CD4-positive, alpha-beta T cell treated with Interleukin-15 for 4 hours (primary cell): ENCODE measurements around the gene RANGAP1.

Experiments
- DNase-seq: peaks from one replicate; pipeline ENCODE4 v3.0.0-alpha.2; 2020; ENCODE audit warnings: low spot score

The RANGAP1 gene

DNA sequence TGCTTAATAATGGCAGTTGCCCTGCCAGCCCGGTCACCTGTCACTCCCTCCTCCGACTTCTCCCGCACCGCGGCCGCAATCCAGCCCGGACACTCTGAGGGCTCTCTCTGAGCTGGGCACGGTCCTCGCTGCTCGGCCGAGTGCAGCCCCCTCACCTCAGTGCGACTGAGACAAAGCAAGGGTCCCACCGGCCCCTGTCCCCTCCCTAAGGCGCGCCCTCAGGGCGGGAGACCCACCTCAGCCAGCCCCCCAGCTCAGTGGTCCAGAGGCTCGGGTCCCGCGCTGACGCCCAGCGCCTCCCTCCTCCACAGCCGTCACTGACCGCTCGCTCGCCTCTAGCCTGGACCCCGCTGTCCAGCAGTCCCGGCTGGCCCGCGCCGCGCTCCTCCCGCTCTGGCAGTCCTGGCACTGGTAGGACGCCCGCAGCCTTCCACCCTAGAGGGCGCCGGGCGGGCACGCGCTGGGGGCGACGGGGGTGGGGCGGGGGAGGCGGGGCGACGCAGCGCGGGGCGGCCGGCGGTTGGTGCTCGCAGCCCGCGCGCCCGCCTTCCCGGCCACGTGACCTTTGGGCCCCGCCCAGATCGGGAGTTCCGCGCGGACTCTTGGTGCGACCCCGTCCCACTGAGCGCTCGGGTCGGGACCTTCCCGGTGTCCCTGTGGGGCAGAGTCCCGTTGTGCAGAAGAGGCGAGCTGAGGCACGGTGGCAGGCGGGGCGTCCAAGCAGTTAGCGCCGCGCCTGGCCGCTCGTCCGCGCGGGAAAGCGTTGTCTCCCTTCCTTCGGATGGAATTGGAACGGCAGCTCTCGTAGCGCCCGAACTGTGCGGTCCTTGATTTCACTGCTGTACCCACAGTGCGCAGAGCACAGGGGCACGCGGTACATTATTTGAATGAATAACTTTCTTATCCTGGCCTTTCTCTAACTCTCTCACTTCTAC is 88.7 kb downstream of the RANGAP1 start:
- peak; percentile 74 for DNase-seq
